Gastrocnemius medialis (tissue), 4 donors: ENCODE measurements around the gene TTLL5. TPM values are rescaled to one million over a fixed set of nuclear protein-coding genes. Genes with fewer than 3 reads are reported as not detected.

Experiments used
- ATAC-seq, 2 donors: fragments of 150-250 bp; one replicate each; pipeline ENCODE4 v1.9.1; 2016
- DNase-seq, 2 donors: peaks; one replicate each; pipeline ENCODE4 v3.0.0-alpha.2; 2019
- H3K27ac ChIP-seq, 4 donors: fragments of 200-600 bp; sonication (generic); 1 replicate in 1 of 4; 2 replicates in 3 of 4; pipeline ENCODE4 v1.5.1; 2016 to 2018; ENCODE audit warnings: mild to moderate bottlenecking in 2 of 4, moderate library complexity in 1 of 4
- H3K27me3 ChIP-seq, 3 donors: fragments of 200-600 bp; sonication (generic) in 2 of 3; 1 replicate in 1 of 3; 2 replicates in 2 of 3; pipeline versions ENCODE4 v1.5.1 to v1.6.0; 2016 to 2019; ENCODE audit warnings: mild to moderate bottlenecking in 1 of 3, moderate library complexity in 1 of 3
- H3K36me3 ChIP-seq, 2 donors: fragments of 200-600 bp; sonication (generic) in 1 of 2; one replicate each; pipeline ENCODE4 v1.5.1; 2017 to 2018
- H3K4me1 ChIP-seq, 2 donors: fragments of 200-600 bp; sonication (generic) in 1 of 2; one replicate each; pipeline ENCODE4 v1.5.1; 2016 to 2017; ENCODE audit warnings: mild to moderate bottlenecking in 2 of 2
- H3K4me3 ChIP-seq, 4 donors: fragments of 200-600 bp; sonication (generic) in 3 of 4; 1 replicate in 1 of 4; 2 replicates in 3 of 4; pipeline ENCODE4 v1.5.1; 2016 to 2019; ENCODE audit warnings: mild to moderate bottlenecking in 2 of 4
- H3K9me3 ChIP-seq, 3 donors: fragments of 200-600 bp; sonication (generic) in 2 of 3; 1 replicate in 1 of 3; 2 replicates in 2 of 3; pipeline ENCODE4 v1.5.1; 2016 to 2019
- CTCF ChIP-seq, 5 experiments: fragments of 450-650 bp in 3 of 5; fragments of 200-600 bp in 2 of 5; sonication (generic) in 2 of 5; IDR thresholded peaks in 4 of 5; conservative IDR thresholded peaks in 1 of 5; 1 replicate in 4 of 5; 2 replicates in 1 of 5; pipeline ENCODE4 v1.5.1; 2016 to 2019; ENCODE audit warnings: antibody characterized with exemption in 5 of 5, mild to moderate bottlenecking in 3 of 5, moderate library complexity in 3 of 5
- POLR2A ChIP-seq, 2 donors: fragments of 450-650 bp; IDR thresholded peaks; one replicate each; pipeline ENCODE4 v1.6.1; 2017; ENCODE audit warnings: antibody characterized with exemption in 2 of 2, mild to moderate bottlenecking in 2 of 2, moderate library complexity in 2 of 2
- in situ Hi-C, 4 donors: fragments of 200-750 bp; cut with MboI; loops; one replicate each; pipeline versions ENCODE4 v1.15.0 to v1.8.0; 2017; ENCODE audit warnings: low sequenced_read_pairs in 4 of 4
- intact Hi-C: fragments of 100-400 bp; cut with DNase I; formaldehyde crosslinking; loops from one replicate; pipeline ENCODE4 v1.15.1; 2023; ENCODE audit warnings: low total_unique reads
- total RNA-seq, 4 donors: library from RNA; depleted of rRNA; stranded (reverse); fragments of >200 nt; gene quantifications; one replicate each; pipeline versions ENCODE4 v1.1.0 to v1.2.3, GENCODE V29; 2016

The TTLL5 gene
- total RNA-seq, 4 donors from 2014 or later: 9.1 to 36.0 (median 16.4) TPM

- Histone ChIP-seq H3K9me3 (no peaks in the 10 kb centered on the region), H3K36me3 (no peaks in the 10 kb centered on the region), H3K4me3 (no peak overlapping the region), H3K27ac (no peak overlapping the region), H3K4me1 (peaks cover 0 to 5% of the 10 kb centered on the region in 2 donors), H3K27me3 (no peaks in the 10 kb centered on the region)
- no peak for TF ChIP-seq POLR2A (IDR thresholded peaks at IDR 0.05)
- TF ChIP-seq CTCF (IDR thresholded peaks at IDR 0.05 in 4 of 5, conservative IDR thresholded peaks at IDR 0.05 in 1 of 5): no peak
- in situ Hi-C loops: no loop called here
- intact Hi-C loops: no loop called here
- no peak for DNase-seq
- ATAC-seq: no peak
Measured at GRCh38 chr14:75884198-75884611, 223.2 kb downstream of the TTLL5 start.

GRCh38 chr14:75885829-75886228, 224.8 kb downstream of the TTLL5 start:
- no peaks in the 10 kb centered on the region for H3K27me3 ChIP-seq
- no peaks in the 10 kb centered on the region for H3K36me3 ChIP-seq
- ATAC-seq (peak in 1 of 2 donors; percentile 49), DNase-seq (no peak)
- H3K27ac ChIP-seq: no peak overlapping the region
- no peak for TF ChIP-seq POLR2A (IDR thresholded peaks at IDR 0.05)
- no peak for TF ChIP-seq CTCF (IDR thresholded peaks at IDR 0.05 in 4 of 5, conservative IDR thresholded peaks at IDR 0.05 in 1 of 5)
- intact Hi-C loops (no loop called here), in situ Hi-C loops (no loop called here)
- peaks cover 0 to 5% of the 10 kb centered on the region in 2 donors for H3K4me1 ChIP-seq
- H3K9me3 ChIP-seq: no peaks in the 10 kb centered on the region
- H3K4me3 ChIP-seq: no peak overlapping the region

- in situ Hi-C loops (no loop called here), intact Hi-C loops (no loop called here)
- H3K27ac ChIP-seq: no peak overlapping the region
- H3K9me3 ChIP-seq: no peaks in the 10 kb centered on the region
- H3K4me3 ChIP-seq: no peak overlapping the region
- H3K4me1 ChIP-seq: peaks cover 0 to 5% of the 10 kb centered on the region in 2 donors
- no peaks in the 10 kb centered on the region for H3K27me3 ChIP-seq
- TF ChIP-seq POLR2A (IDR thresholded peaks at IDR 0.05): no peak
- TF ChIP-seq CTCF (IDR thresholded peaks at IDR 0.05 in 4 of 5, conservative IDR thresholded peaks at IDR 0.05 in 1 of 5): no peak
- ATAC-seq: peak in 1 of 2 donors; percentile 71
- DNase-seq: no peak
- no peaks in the 10 kb centered on the region for H3K36me3 ChIP-seq
Measured at GRCh38 chr14:75886636-75887348, 225.7 kb downstream of the TTLL5 start.

- Histone ChIP-seq H3K4me3 (no peak overlapping the region), H3K27ac (no peak overlapping the region), H3K4me1 (peaks cover 0 to 1% of the 10 kb centered on the region in 2 donors), H3K36me3 (no peaks in the 10 kb centered on the region), H3K9me3 (no peaks in the 10 kb centered on the region), H3K27me3 (no peaks in the 10 kb centered on the region)
- no peak for TF ChIP-seq POLR2A (IDR thresholded peaks at IDR 0.05)
- no peak for TF ChIP-seq CTCF (IDR thresholded peaks at IDR 0.05 in 4 of 5, conservative IDR thresholded peaks at IDR 0.05 in 1 of 5)
- DNase-seq: no peak
- no peak for ATAC-seq
- intact Hi-C loops: no loop called here
- in situ Hi-C loops: no loop called here
Measured at GRCh38 chr14:75888945-75889344, 227.9 kb downstream of the TTLL5 start.
